Astrocyte of the spinal cord (primary cell): ENCODE data around the gene NME7.
A peak's percentile ranks its signal among the peaks of the same experiment; 100 is the strongest.

Experiments
- DNase-seq: peaks from one replicate; pipeline ENCODE4 v3.0.0; 2011; ENCODE audit warnings: low read depth, low spot score
- H3K4me3 ChIP-seq: 2 replicates; pipeline ENCODE4 v1.5.1; 2011; ENCODE audit warnings: low read depth, mild to moderate bottlenecking, low read length, moderate library complexity
- CTCF ChIP-seq: IDR thresholded peaks from 2 replicates; pipeline ENCODE4 v1.5.1; 2012; ENCODE audit warnings: low read depth, mild to moderate bottlenecking, low read length, inconsistent platforms
- in situ Hi-C: cut with HindIII; loops from 2 replicates; pipeline ENCODE4 v1.10.0; 2017; ENCODE audit warnings: low sequenced_read_pairs

Gene NME7

GRCh38 chr1:169109561-169110134, 257.9 kb downstream of the NME7 start:
- H3K4me3 ChIP-seq, result peak overlapping the region; percentile 57
- peak; percentile 87 for DNase-seq
- in situ Hi-C loops, result no loop called here

GRCh38 chr1:169108863-169109560, 258.6 kb downstream of the NME7 start:
- DNase-seq, result no peak
- in situ Hi-C loops, result no loop called here
- TF ChIP-seq CTCF, result peak; percentile 28
- peak overlapping the region; percentile 57 for H3K4me3 ChIP-seq

More at GRCh38 chr1:169109561-169110134, 257.9 kb downstream of the NME7 start:
- TF ChIP-seq CTCF, result no peak

- H3K4me3 ChIP-seq, result peak overlapping the region; percentile 57
- DNase-seq, result no peak
- TF ChIP-seq CTCF, result no peak
- in situ Hi-C loops, result no loop called here
These were observed 259.4 kb downstream of the NME7 start for GRCh38 chr1:169108223-169108622.

GRCh38 chr1:169107603-169108208, 259.9 kb downstream of the NME7 start:
- no peak for TF ChIP-seq CTCF
- in situ Hi-C loops, result no loop called here
- peak; percentile 51 for DNase-seq
- H3K4me3 ChIP-seq, result peak overlapping the region; percentile 57

- TF ChIP-seq CTCF, result no peak
- H3K4me3 ChIP-seq, result peak overlapping the region; percentile 57
- DNase-seq, result peak; percentile 46
- in situ Hi-C loops, result no loop called here
These were observed 260.5 kb downstream of the NME7 start for GRCh38 chr1:169106921-169107602.

- H3K4me3 ChIP-seq, result peak within 1 kb of the TSS; percentile 57
- TF ChIP-seq CTCF, result peak; percentile 27
- in situ Hi-C loops, result no loop called here
- peak; percentile 87 for DNase-seq
These were observed 261.3 kb downstream of the NME7 start, which contains the start of gene ATP1B1 for GRCh38 chr1:169106095-169106920. Gene ATP1B1, plus strand, starts transcription at chr1:169106690. Its CDS starts 140 bp downstream, at chr1:169106830.
